ENCODE measurements around the gene SRPX. TPM values are rescaled to one million over a fixed set of nuclear protein-coding genes. Genes with fewer than 3 reads are reported as not detected.

Gene SRPX
- total and polyA plus RNA-seq, 8 donors: 8.9 to 70.7 (median 34.6) TPM

DNA sequence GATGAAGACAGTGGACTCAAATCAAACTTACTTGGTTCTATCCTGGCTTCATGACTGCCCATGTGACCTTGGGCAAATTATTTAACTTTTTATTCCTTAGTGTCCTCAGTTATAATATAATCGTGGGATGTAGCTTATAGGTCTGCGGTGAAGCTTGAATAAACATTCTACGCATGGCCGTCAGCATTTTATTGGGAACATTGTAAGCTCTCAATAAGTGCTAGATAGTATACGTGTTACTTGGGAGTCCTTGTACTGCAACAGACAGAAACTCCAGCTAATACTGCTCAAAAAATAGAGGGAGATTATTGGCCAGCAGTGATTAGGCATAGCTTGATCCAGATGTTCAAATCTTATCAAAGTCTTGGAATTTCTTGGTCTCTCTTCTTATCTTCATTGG lies 109.5 kb downstream of the SRPX start:
- intact Hi-C loops (cut with DNase I; ENCODE audit: low total_unique reads): no loop called here
- no peaks in the 10 kb centered on the region for H3K27me3 ChIP-seq
- no peaks in the 10 kb centered on the region for H3K36me3 ChIP-seq
- H3K27ac ChIP-seq: no peak overlapping the region
- no peaks in the 10 kb centered on the region for H3K4me1 ChIP-seq
- WGBS, 5 donors: 87 to 98% (median 96%) methylated on average over 5 of the region's 5 CpGs
- H3K4me3 ChIP-seq: no peak overlapping the region
- H3K9me3 ChIP-seq: peaks cover 0 to 4% (median 0%) of the 10 kb centered on the region in 4 donors
- no peak for DNase-seq
- TF ChIP-seq POLR2A (IDR thresholded peaks at IDR 0.05) (no peak), POLR2AphosphoS5 (IDR thresholded peaks at IDR 0.05) (no peak), EP300 (IDR thresholded peaks at IDR 0.05) (no peak)
- TF ChIP-seq, protein P1, sequence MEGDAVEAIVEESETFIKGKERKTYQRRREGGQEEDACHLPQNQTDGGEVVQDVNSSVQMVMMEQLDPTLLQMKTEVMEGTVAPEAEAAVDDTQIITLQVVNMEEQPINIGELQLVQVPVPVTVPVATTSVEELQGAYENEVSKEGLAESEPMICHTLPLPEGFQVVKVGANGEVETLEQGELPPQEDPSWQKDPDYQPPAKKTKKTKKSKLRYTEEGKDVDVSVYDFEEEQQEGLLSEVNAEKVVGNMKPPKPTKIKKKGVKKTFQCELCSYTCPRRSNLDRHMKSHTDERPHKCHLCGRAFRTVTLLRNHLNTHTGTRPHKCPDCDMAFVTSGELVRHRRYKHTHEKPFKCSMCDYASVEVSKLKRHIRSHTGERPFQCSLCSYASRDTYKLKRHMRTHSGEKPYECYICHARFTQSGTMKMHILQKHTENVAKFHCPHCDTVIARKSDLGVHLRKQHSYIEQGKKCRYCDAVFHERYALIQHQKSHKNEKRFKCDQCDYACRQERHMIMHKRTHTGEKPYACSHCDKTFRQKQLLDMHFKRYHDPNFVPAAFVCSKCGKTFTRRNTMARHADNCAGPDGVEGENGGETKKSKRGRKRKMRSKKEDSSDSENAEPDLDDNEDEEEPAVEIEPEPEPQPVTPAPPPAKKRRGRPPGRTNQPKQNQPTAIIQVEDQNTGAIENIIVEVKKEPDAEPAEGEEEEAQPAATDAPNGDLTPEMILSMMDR (IDR thresholded peaks at IDR 0.05): no peak

DNA sequence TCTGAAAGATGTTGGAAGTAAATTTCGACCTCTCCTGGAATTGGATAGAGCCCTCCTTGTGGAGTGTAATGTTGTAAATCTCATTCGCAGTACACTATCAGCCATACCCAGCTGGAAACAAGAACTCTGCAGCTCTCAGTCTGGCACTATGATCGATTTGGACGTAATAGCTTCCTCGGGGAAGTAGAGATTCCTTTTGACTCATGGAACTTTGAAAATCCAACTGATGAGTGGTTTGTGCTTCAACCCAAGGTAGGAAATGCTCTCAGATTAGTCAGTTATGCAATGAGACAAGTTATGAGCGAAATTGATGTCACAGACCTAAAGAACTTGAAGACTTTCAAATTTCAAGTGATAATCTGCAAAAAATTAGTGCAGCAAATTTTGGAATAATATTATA lies 110.4 kb downstream of the SRPX start:
- no peak overlapping the region for H3K27ac ChIP-seq
- intact Hi-C loops (cut with DNase I; ENCODE audit: low total_unique reads): no loop called here
- H3K9me3 ChIP-seq: peaks cover 0 to 4% (median 0%) of the 10 kb centered on the region in 4 donors
- DNase-seq: no peak
- no peaks in the 10 kb centered on the region for H3K36me3 ChIP-seq
- WGBS, 5 donors: 66 to 82% (median 72%) methylated on average over 6 of the region's 6 CpGs
- TF ChIP-seq, protein P1 (IDR thresholded peaks at IDR 0.05): no peak
- TF ChIP-seq POLR2A (IDR thresholded peaks at IDR 0.05): no peak
- H3K4me1 ChIP-seq: no peaks in the 10 kb centered on the region
- H3K27me3 ChIP-seq: no peaks in the 10 kb centered on the region
- no peak overlapping the region for H3K4me3 ChIP-seq

DNA sequence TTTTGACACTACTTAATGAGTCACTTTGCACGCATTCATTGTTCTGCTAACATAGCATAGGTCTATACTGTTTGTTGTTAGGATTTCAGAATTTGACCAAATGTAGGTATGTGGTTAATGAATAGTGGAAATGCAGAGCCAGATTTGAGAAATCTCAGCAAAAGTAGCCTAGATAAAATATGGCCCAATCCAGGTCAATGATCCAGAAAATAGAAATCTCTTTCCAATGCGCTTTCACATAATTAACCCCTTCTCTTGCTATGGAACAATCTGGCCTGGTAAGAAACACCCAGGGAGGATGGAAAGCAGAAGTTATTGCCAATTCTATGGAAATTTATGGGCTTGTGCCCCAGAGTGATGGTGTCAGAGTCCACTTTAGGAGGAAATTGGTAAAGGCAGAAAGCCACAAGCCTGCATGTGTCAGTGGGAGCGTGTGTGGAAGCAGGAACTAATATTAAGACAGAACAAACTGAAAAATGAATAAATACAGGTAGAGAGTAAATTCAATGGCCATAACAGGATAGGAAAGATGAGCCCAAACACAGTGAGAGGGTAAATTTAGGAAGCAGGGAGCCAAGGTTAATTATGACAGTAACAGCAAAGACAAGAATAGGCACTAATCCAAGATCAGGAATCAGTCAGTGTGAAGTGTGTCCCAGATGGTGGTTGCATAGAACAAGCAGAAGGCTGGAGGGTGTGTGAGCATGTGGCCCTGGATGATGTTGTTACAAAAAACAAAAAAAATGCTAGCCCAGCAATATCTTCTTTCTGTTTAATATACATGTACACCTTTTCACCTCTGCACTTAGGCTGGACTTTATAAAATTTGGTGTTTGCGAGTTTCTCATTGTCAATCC lies 111.4 kb downstream of the SRPX start:
- Histone ChIP-seq H3K4me1 (no peaks in the 10 kb centered on the region), H3K9me3 (no peaks in the 10 kb centered on the region), H3K27me3 (no peaks in the 10 kb centered on the region), H3K27ac (no peak overlapping the region), H3K4me3 (no peak overlapping the region), H3K36me3 (no peaks in the 10 kb centered on the region)
- no peak for TF ChIP-seq POLR2AphosphoS5 (IDR thresholded peaks at IDR 0.05)
- no peak for TF ChIP-seq EP300 (IDR thresholded peaks at IDR 0.05)
- TF ChIP-seq, protein P1 (IDR thresholded peaks at IDR 0.05): no peak
- no peak for TF ChIP-seq POLR2A (IDR thresholded peaks at IDR 0.05)
- 69 to 92% (median 87%) methylated on average over 4 of the region's 4 CpGs for WGBS, 5 donors
- intact Hi-C loops (cut with DNase I; ENCODE audit: low total_unique reads): no loop called here
- DNase-seq: no peak

DNA sequence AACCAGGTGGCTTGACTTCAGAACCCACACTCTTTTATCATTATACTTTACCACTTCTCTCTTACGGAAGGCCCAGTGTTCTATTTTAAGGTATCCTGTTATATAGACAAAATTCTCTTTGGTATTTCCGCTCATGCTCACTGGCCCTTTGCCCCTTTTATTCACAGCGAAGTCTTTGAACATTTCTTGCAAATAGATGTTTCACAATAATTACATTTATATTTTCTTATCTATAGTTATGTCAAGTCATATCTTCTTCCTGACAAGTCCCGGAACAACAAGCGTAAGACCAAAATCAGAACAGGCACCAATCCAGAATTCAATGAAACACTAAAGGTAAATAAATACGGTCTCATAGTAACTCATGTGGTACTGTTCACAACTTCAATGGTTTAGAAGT lies 112.3 kb downstream of the SRPX start:
- H3K4me3 ChIP-seq: no peak overlapping the region

More for the DNA sequence above, 112.3 kb downstream of the SRPX start:
- Histone ChIP-seq H3K27ac (no peak overlapping the region), H3K27me3 (no peaks in the 10 kb centered on the region), H3K4me1 (no peaks in the 10 kb centered on the region), H3K36me3 (no peaks in the 10 kb centered on the region), H3K9me3 (no peaks in the 10 kb centered on the region)
- no peak for TF ChIP-seq POLR2A (IDR thresholded peaks at IDR 0.05)
- TF ChIP-seq, protein P1 (IDR thresholded peaks at IDR 0.05): no peak
- no peak for TF ChIP-seq POLR2AphosphoS5 (IDR thresholded peaks at IDR 0.05)
- TF ChIP-seq EP300 (IDR thresholded peaks at IDR 0.05): no peak
- DNase-seq: peak in 1 of 2 donors; percentile 1
- intact Hi-C loops (cut with DNase I; ENCODE audit: low total_unique reads): no loop called here
- 42 to 69% (median 60%) methylated on average over 6 of the region's 6 CpGs for WGBS, 5 donors

Measured in stomach (tissue), 9 donors.